HepG2 (cell line): ENCODE results near the gene RAB6A. TPM values are rescaled to one million over a fixed set of nuclear protein-coding genes. Genes with fewer than 3 reads are reported as not detected.

Experiments used
- ATF4 ChIP-seq, 2 experiments: fragments of 450-650 bp in 1 of 2; sonication (generic) in 1 of 2; formaldehyde crosslinking; IDR thresholded peaks; 2 replicates each; pipeline versions ENCODE4 v1.5.0 to v1.8.0; 2020 to 2022; ENCODE audit warnings: mild to moderate bottlenecking in 1 of 2, missing genetic modification reagents in 1 of 2
- CEBPG ChIP-seq: IDR thresholded peaks from 2 replicates; pipeline ENCODE4 v1.6.1; 2016
- DBP ChIP-seq: sonication (generic); formaldehyde crosslinking; IDR thresholded peaks from 2 replicates; pipeline ENCODE4 v1.4.0; 2020; ENCODE audit warnings: missing genetic modification reagents; ENCODE audit errors: not compliant biosample characterization
- GATAD2A ChIP-seq: IDR thresholded peaks from 2 replicates; pipeline ENCODE4 v1.6.1; 2016
- SAP130 ChIP-seq: IDR thresholded peaks from 2 replicates; pipeline ENCODE4 v1.6.1; 2016; ENCODE audit warnings: low read depth
- SOX13 ChIP-seq, 3 experiments: fragments of 450-650 bp in 1 of 3; sonication (generic) in 1 of 3; formaldehyde crosslinking in 1 of 3; IDR thresholded peaks in 2 of 3; conservative IDR thresholded peaks in 1 of 3; 2 replicates each; pipeline versions ENCODE4 v1.5.0 to v1.6.1; 2016 to 2020; ENCODE audit warnings: antibody characterized with exemption in 1 of 3, mild to moderate bottlenecking in 1 of 3, missing compliant biosample characterization in 1 of 3, missing genetic modification reagents in 1 of 3, moderate library complexity in 1 of 3
- SOX6 ChIP-seq, 2 experiments: fragments of 450-650 bp in 1 of 2; sonication (generic) in 1 of 2; formaldehyde crosslinking in 1 of 2; IDR thresholded peaks; 2 replicates each; pipeline versions ENCODE4 v1.4.0 to v1.6.1; 2017 to 2020; ENCODE audit warnings: antibody characterized with exemption in 1 of 2, mild to moderate bottlenecking in 1 of 2, missing genetic modification reagents in 1 of 2
- THAP11 ChIP-seq: IDR thresholded peaks from 2 replicates; pipeline ENCODE4 v1.6.1; 2016; ENCODE audit warnings: missing biosample characterization, missing genetic modification reagents
- ZNF180 ChIP-seq: sonication (generic); formaldehyde crosslinking; IDR thresholded peaks from 2 replicates; pipeline ENCODE4 v1.4.0; 2020; ENCODE audit warnings: low read depth, missing genetic modification reagents, borderline replicate concordance
- ZNF354B ChIP-seq: sonication (generic); formaldehyde crosslinking; IDR thresholded peaks from 2 replicates; pipeline ENCODE4 v1.8.0; 2022; ENCODE audit warnings: mild to moderate bottlenecking, missing genetic modification reagents
- ZSCAN30 ChIP-seq: sonication (generic); formaldehyde crosslinking; IDR thresholded peaks from 2 replicates; pipeline ENCODE4 v1.5.0; 2020; ENCODE audit warnings: mild to moderate bottlenecking, missing genetic modification reagents
- polyA plus RNA-seq, 8 experiments: library from polyadenylated mRNA; depleted of rRNA in 3 of 8; stranded (reverse) in 7 of 8; unstranded in 1 of 8; fragments of >200 nt; fragmentation: Illumina TruSeq in 4 of 8; extraction: Trizol in 4 of 8; gene quantifications; 2 replicates each; pipeline versions ENCODE4 v1.2.1 to v1.2.3, GENCODE V29; 2011 to 2016; ENCODE audit warnings: low read depth in 4 of 8, missing spikeins in 1 of 8, mixed read lengths in 1 of 8; ENCODE audit not compliant: insufficient read depth in 1 of 8
- total RNA-seq, 5 experiments: library from RNA; depleted of rRNA; stranded (reverse); fragments of >200 nt; fragmentation: Illumina TruSeq; extraction: Trizol; gene quantifications; 2 replicates each; pipeline ENCODE4 v1.2.3, GENCODE V29; 2016; ENCODE audit warnings: low read depth in 1 of 5
- TF ChIP-seq, protein P1 (sequence below): IDR thresholded peaks from 2 replicates; pipeline ENCODE4 v1.4.0; 2020; ENCODE audit warnings: mild to moderate bottlenecking, missing genetic modification reagents

RAB6A gene
- total and polyA plus RNA-seq, 2 of the 13 experiments (the other 11 are each of a cell fraction or from before 2014, with no cell fraction given) = 74.3 to 121 TPM

- 0 out of 2 replicates have a peak, but pooled peaks have one; percentile 34 for TF ChIP-seq THAP11 (CRISPR knock-in tag)
- no peak for TF ChIP-seq SOX6 (IDR thresholded peaks at IDR 0.05)
- peak; percentile 40; the same call in 1 of the 2 replicates for TF ChIP-seq SOX6 (CRISPR knock-in tag; IDR thresholded peaks at IDR 0.05)
- TF ChIP-seq ZNF354B = no peak
- TF ChIP-seq DBP (CRISPR knock-in tag) = no peak
- peak; percentile 78 for TF ChIP-seq GATAD2A (CRISPR knock-in tag)
- TF ChIP-seq ATF4 (CRISPR knock-in tag; IDR thresholded peaks at IDR 0.05) = peak in 1 of 2 experiments; percentile 96; a peak in 2 of 4 replicates
- no peak for TF ChIP-seq SOX13 (IDR thresholded peaks at IDR 0.05)
- TF ChIP-seq SOX13 (CRISPR knock-in tag; conservative IDR thresholded peaks at IDR 0.05 in 1 of 2, IDR thresholded peaks at IDR 0.05 in 1 of 2) = peak in 1 of 2 experiments; percentile 37; a peak in 1 of 4 replicates
- no peak for TF ChIP-seq ZNF180
- TF ChIP-seq CEBPG (CRISPR knock-in tag) = peak; percentile 91
- TF ChIP-seq, protein P1, sequence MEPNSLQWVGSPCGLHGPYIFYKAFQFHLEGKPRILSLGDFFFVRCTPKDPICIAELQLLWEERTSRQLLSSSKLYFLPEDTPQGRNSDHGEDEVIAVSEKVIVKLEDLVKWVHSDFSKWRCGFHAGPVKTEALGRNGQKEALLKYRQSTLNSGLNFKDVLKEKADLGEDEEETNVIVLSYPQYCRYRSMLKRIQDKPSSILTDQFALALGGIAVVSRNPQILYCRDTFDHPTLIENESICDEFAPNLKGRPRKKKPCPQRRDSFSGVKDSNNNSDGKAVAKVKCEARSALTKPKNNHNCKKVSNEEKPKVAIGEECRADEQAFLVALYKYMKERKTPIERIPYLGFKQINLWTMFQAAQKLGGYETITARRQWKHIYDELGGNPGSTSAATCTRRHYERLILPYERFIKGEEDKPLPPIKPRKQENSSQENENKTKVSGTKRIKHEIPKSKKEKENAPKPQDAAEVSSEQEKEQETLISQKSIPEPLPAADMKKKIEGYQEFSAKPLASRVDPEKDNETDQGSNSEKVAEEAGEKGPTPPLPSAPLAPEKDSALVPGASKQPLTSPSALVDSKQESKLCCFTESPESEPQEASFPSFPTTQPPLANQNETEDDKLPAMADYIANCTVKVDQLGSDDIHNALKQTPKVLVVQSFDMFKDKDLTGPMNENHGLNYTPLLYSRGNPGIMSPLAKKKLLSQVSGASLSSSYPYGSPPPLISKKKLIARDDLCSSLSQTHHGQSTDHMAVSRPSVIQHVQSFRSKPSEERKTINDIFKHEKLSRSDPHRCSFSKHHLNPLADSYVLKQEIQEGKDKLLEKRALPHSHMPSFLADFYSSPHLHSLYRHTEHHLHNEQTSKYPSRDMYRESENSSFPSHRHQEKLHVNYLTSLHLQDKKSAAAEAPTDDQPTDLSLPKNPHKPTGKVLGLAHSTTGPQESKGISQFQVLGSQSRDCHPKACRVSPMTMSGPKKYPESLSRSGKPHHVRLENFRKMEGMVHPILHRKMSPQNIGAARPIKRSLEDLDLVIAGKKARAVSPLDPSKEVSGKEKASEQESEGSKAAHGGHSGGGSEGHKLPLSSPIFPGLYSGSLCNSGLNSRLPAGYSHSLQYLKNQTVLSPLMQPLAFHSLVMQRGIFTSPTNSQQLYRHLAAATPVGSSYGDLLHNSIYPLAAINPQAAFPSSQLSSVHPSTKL = 0 out of 2 replicates have a peak, but pooled peaks have one; percentile 24
- TF ChIP-seq SAP130 (CRISPR knock-in tag) = peak; percentile 21; the same call in 1 of the 2 replicates
- no peak for TF ChIP-seq ZSCAN30 (CRISPR knock-in tag)
- TF ChIP-seq, all 625 proteins: peak for 13
Measured at GRCh38 chr11:73757598-73757997, 3.3 kb downstream of the RAB6A start (continued).
